Activated CD8-positive, alpha-beta memory T cell treated with anti-CD3 and anti-CD28 coated beads for 36 hours (primary cell): ENCODE results near the gene FAAP100. TPM values are rescaled to one million over a fixed set of nuclear protein-coding genes. Genes with fewer than 3 reads are reported as not detected.
"Not testable (repeated sequence)": the region's sequence is repeated elsewhere in the genome, so short reads cannot be mapped to it uniquely, and the experiment has no call there.

Experiments used
- CTCF ChIA-PET: fragments of 350-600 bp; sonication (Branson Sonifier 250); formaldehyde crosslinking; loops from one replicate; lab custom pipeline; 2021; ENCODE audit warnings: antibody characterized with exemption; lab: Charles Lee
- POLR2A ChIA-PET: fragments of 350-600 bp; sonication (Branson Sonifier 250); formaldehyde crosslinking; loops from one replicate; lab custom pipeline; 2021; ENCODE audit warnings: antibody characterized with exemption; lab: Charles Lee
- total RNA-seq, 2 experiments: library from RNA; stranded (reverse); gene quantifications; one replicate each; pipeline ENCODE4 v1.2.3, GENCODE V29; 2021

Gene FAAP100
- total RNA-seq, 2 experiments from 2014 or later: 50.6 to 55.8 TPM

GRCh38 chr17:81533339-81534141, 18.6 kb downstream of the FAAP100 start:
- ChIA-PET CTCF (interaction anchor here (0.9 kb wide), 1 partner anchor 69 kb away, joined by 3 read pairs; no protein-coding TSS in a partner anchor), POLR2A (interaction anchor here (1.0 kb wide), 1 partner anchor 19 kb away, joined by 4 read pairs; the partner anchor contains the start of gene FAAP100)

GRCh38 chr17:81532490-81533287, 19.5 kb downstream of the FAAP100 start:
- CTCF ChIA-PET: interaction anchor here (0.5 to 0.9 kb wide), 2 partner anchors 32 to 70 kb away, joined by 3 read pairs; no protein-coding TSS in a partner anchor
- POLR2A ChIA-PET: no interaction called here

- POLR2A ChIA-PET: not testable (repeated sequence)
- CTCF ChIA-PET: interaction anchor here (0.5 kb wide), 1 partner anchor 33 kb away, joined by 3 read pairs; no protein-coding TSS in a partner anchor
These were observed 20.2 kb downstream of the FAAP100 start for GRCh38 chr17:81531998-81532404.

GRCh38 chr17:81531013-81531412, 21.1 kb downstream of the FAAP100 start:
- POLR2A ChIA-PET, CTCF ChIA-PET: not testable (repeated sequence)

GRCh38 chr17:81529437-81529803, 22.7 kb downstream of the FAAP100 start:
- POLR2A ChIA-PET: no interaction called here
- CTCF ChIA-PET: no interaction called here

- CTCF ChIA-PET: no interaction called here
- POLR2A ChIA-PET: no interaction called here
These were observed 23.3 kb downstream of the FAAP100 start for GRCh38 chr17:81528651-81529436.

GRCh38 chr17:81528384-81528650, 23.8 kb downstream of the FAAP100 start:
- POLR2A ChIA-PET: no interaction called here
- CTCF ChIA-PET: no interaction called here

GRCh38 chr17:81527591-81528383, 24.4 kb downstream of the FAAP100 start, which contains the start of gene FSCN2:
Gene FSCN2 (plus strand): TSS chr17:81528377. CDS start chr17:81528532, 155 bp downstream.
- POLR2A ChIA-PET: no interaction called here
- CTCF ChIA-PET: no interaction called here

GRCh38 chr17:81526662-81527571, 25.2 kb downstream of the FAAP100 start:
- POLR2A ChIA-PET: no interaction called here
- CTCF ChIA-PET: no interaction called here

GRCh38 chr17:81524865-81525159, 27.3 kb downstream of the FAAP100 start:
- POLR2A ChIA-PET: no interaction called here
- CTCF ChIA-PET: no interaction called here

GRCh38 chr17:81524039-81524864, 27.9 kb downstream of the FAAP100 start:
- CTCF ChIA-PET: no interaction called here
- POLR2A ChIA-PET: no interaction called here

- CTCF ChIA-PET: no interaction called here
- POLR2A ChIA-PET: no interaction called here
These were observed 28.6 kb downstream of the FAAP100 start for GRCh38 chr17:81523402-81524038.

- ChIA-PET CTCF (no interaction called here), POLR2A (no interaction called here)
These were observed 29.4 kb downstream of the FAAP100 start for GRCh38 chr17:81522491-81523401.

GRCh38 chr17:81520021-81520901, 31.9 kb downstream of the FAAP100 start:
- CTCF ChIA-PET: interaction anchor here (1.4 kb wide), 1 partner anchor 32 kb away, joined by 4 read pairs; the partner anchor contains the start of gene FAAP100
- POLR2A ChIA-PET: interaction anchor here (0.6 kb wide), 1 partner anchor 1158 kb away, joined by 3 read pairs; no protein-coding TSS in a partner anchor
